ENCODE data around the gene CCDC138. TPM values are rescaled to one million over a fixed set of nuclear protein-coding genes. Genes with fewer than 3 reads are reported as not detected.

Gene CCDC138
- total RNA-seq, 4 donors from 2014 or later: 4.4 to 26.0 (median 9.8) TPM

DNA sequence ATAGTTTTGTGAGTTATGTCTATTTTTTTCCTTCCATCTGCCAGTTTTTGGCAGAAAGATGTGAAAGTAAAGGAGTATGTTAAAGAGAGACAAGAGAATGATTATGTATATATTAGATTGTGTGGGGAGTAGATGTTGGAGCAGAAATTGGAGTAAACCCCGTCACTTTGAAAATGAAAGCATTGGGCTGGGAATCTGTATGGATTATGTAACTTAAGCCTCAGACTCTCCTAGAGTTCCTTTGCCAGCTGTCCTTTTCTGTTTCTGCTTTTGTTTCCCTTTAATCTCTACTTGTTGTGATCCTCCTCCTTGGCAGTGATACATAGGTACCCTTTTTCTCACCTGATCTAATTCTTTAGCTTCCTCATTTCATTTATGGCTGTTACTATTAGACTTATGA is 19.2 kb downstream of the CCDC138 start:
- intact Hi-C loops (cut with DNase I; ENCODE audit: low total_unique reads): no loop called here
- TF ChIP-seq, protein P1, sequence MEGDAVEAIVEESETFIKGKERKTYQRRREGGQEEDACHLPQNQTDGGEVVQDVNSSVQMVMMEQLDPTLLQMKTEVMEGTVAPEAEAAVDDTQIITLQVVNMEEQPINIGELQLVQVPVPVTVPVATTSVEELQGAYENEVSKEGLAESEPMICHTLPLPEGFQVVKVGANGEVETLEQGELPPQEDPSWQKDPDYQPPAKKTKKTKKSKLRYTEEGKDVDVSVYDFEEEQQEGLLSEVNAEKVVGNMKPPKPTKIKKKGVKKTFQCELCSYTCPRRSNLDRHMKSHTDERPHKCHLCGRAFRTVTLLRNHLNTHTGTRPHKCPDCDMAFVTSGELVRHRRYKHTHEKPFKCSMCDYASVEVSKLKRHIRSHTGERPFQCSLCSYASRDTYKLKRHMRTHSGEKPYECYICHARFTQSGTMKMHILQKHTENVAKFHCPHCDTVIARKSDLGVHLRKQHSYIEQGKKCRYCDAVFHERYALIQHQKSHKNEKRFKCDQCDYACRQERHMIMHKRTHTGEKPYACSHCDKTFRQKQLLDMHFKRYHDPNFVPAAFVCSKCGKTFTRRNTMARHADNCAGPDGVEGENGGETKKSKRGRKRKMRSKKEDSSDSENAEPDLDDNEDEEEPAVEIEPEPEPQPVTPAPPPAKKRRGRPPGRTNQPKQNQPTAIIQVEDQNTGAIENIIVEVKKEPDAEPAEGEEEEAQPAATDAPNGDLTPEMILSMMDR (IDR thresholded peaks at IDR 0.05): no peak
- TF ChIP-seq POLR2A (IDR thresholded peaks at IDR 0.05): no peak
- no peaks in the 10 kb centered on the region for H3K4me1 ChIP-seq

DNA sequence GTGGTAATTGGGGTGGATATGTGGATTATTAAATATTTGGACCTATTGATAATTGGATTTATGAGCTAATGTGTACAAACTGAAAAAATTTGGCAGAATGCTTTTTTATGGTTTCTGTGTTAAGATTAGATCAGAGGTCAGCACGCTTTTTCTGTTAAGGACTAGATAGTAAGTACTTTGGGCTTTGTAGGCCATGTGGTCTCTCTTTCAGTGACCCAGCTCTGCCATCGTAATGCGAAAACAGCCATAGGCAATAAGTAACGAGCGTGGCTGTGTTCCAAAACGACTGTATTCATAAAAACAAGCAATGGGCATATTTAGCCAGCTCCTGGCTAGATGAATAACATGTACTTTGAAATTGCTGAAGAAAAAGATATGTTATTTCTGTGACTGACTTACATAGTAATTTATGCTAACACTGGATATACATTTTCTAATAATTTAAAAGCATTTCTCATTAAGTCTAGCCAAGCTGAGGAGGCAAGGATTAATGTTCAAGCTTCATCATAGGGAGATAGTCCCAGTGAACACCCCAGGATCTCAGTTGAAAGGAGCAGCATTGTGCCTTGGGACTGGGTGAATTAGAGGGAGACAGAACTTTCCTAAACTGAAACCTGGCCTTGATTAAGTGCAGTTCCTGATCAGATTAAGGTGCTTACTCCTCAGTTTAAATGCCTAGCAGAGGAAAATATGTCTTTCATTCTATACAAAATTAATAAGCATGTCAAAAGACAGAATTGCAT is 20.0 kb downstream of the CCDC138 start:
- H3K27me3 ChIP-seq: no peaks in the 10 kb centered on the region
- no peak overlapping the region for H3K27ac ChIP-seq
- H3K4me1 ChIP-seq: no peaks in the 10 kb centered on the region
- H3K36me3 ChIP-seq: no peaks in the 10 kb centered on the region
- TF ChIP-seq, protein P1 (IDR thresholded peaks at IDR 0.05): no peak
- no peak for TF ChIP-seq POLR2A (IDR thresholded peaks at IDR 0.05)
- intact Hi-C loops (cut with DNase I; ENCODE audit: low total_unique reads): no loop called here
- no peak for DNase-seq
- no peak overlapping the region for H3K4me3 ChIP-seq
- H3K9me3 ChIP-seq: peaks cover 0 to 5% of the 10 kb centered on the region in 2 donors

More for the DNA sequence above, 19.2 kb downstream of the CCDC138 start:
- Histone ChIP-seq H3K4me3 (no peak overlapping the region), H3K36me3 (no peaks in the 10 kb centered on the region), H3K27me3 (no peaks in the 10 kb centered on the region), H3K9me3 (peaks cover 0 to 5% of the 10 kb centered on the region in 2 donors), H3K27ac (no peak overlapping the region)
- DNase-seq: no peak

DNA sequence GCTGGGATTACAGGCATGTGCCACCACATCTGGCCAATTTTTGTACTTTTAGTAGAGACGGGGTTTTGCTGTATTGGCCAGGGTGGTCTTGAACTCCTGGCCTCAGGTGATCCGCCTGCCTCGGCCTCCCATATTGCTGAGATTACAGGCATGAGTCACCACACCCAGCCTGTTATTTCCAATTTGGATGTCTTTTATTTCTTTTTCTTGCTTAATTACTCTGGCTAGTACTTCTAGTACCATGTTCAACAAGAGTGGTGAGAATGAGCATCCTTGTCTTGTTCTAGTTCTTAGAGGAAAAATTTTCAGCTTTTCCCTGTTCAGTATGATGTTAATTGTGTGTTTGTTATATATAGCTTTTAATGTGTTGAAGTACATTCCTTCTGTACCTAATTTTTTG is 23.4 kb downstream of the CCDC138 start:
- Histone ChIP-seq H3K4me1 (no peaks in the 10 kb centered on the region), H3K36me3 (no peaks in the 10 kb centered on the region), H3K4me3 (no peak overlapping the region), H3K27me3 (no peaks in the 10 kb centered on the region), H3K9me3 (peaks cover 0 to 5% of the 10 kb centered on the region in 2 donors), H3K27ac (no peak overlapping the region)
- intact Hi-C loops (cut with DNase I; ENCODE audit: low total_unique reads): no loop called here
- no peak for DNase-seq
- TF ChIP-seq, protein P1 (IDR thresholded peaks at IDR 0.05): no peak
- no peak for TF ChIP-seq POLR2A (IDR thresholded peaks at IDR 0.05)

DNA sequence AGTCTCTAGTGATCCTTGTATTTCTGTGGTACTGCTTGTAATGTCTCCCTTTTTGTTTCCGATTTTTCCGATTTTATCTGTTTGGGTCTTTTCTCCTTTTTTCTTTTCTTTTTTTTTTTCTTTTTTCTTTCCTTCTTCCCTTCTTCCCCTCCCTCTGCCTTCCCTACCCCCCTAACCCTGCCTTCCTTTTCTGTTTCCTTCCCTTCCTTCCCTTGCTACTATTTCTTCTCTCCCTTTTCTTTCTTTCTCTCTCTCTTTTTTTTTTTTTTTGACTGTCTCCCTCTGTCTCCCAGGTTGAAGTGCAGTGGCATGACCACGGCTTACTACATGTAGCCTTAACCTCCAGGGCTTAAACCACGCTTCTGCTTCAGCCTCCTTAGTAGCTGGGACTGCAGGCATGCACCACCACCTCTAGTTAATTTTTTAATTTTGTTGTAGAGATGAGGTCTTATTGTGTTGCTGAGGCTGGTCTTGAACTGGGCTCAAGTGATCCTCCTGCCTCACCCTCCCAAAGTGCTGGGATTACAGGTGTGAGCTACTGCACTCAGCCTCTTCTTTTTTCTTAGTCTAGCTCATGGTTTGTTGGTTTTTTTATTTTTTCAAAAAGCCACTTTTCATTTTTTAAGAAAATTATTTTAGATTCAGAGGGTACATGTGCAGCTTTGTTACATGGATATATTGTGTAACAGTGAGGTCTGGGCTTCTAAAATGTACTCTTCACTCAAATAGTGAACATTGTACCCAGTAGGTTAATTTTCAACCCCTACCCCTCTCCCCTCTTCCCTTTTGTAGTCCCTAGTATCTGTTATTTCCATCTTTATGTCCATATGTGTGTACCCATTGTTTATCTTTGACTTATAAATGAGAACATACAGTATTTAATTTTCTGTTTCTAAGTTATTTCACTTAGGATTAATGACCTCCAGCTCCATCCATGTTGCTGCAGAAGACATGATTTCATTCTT is 24.7 kb downstream of the CCDC138 start:
- H3K27me3 ChIP-seq: no peaks in the 10 kb centered on the region
- no peak overlapping the region for H3K27ac ChIP-seq
- H3K4me1 ChIP-seq: no peaks in the 10 kb centered on the region
- peaks cover 0 to 5% of the 10 kb centered on the region in 2 donors for H3K9me3 ChIP-seq
- no peaks in the 10 kb centered on the region for H3K36me3 ChIP-seq
- TF ChIP-seq, protein P1 (IDR thresholded peaks at IDR 0.05): no peak
- no peak for TF ChIP-seq POLR2A (IDR thresholded peaks at IDR 0.05)
- intact Hi-C loops (cut with DNase I; ENCODE audit: low total_unique reads): no loop called here
- H3K4me3 ChIP-seq: no peak overlapping the region
- DNase-seq: no peak

DNA sequence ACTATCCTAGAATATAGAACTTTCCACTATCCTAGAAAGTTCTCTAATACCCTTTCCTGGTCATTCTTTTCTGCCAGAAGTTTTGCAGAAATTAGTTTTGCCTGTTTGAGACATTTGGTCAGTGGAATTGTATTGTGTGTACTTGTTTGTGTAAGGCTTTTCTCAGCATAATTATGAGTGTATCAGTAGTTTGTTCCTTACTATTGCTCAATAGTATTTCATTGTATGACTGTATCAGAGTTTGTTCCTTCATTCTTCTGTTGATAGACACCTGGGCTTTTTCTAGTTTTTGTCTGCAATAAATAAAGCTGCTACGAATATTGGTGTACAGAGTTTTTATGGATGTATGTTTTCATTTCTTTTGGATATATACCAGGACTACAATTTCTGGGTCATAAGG is 27.2 kb downstream of the CCDC138 start:
- H3K36me3 ChIP-seq: no peaks in the 10 kb centered on the region
- intact Hi-C loops (cut with DNase I; ENCODE audit: low total_unique reads): no loop called here
- no peaks in the 10 kb centered on the region for H3K27me3 ChIP-seq
- H3K27ac ChIP-seq: no peak overlapping the region
- no peak for TF ChIP-seq POLR2A (IDR thresholded peaks at IDR 0.05)
- peaks cover 0 to 5% of the 10 kb centered on the region in 2 donors for H3K9me3 ChIP-seq
- no peak for DNase-seq
- no peaks in the 10 kb centered on the region for H3K4me1 ChIP-seq
- no peak overlapping the region for H3K4me3 ChIP-seq
